Measurements from ENCODE around the gene RIMKLA. TPM values are rescaled to one million over a fixed set of nuclear protein-coding genes. Genes with fewer than 3 reads are reported as not detected.

RIMKLA gene
- total and polyA plus RNA-seq, 2 experiments from 2014 or later = 8.1 to 21.8 TPM

DNA sequence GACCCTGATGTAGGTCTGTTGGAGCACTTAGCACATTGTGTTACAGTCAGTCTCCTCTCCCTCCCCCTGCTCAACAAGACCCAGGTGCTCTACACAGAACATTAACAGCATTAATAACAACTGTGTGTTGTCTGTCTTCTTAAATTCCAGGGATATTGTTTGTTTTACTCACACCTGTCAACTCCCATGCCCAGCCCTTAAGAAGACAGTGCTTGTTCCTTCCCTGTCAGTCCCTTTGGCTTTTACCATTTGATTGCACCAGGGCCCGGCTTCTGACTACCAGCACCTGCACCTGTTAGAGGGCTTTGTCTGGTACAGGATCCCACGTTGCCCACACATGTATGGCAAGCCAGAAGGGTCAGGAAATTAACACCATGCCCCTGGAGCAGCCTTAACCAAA lies 11.7 kb downstream of the RIMKLA start:
- Histone ChIP-seq H3K27ac (no peak overlapping the region), H3K9me3 (ENCODE audit: low read depth) (no peaks in the 10 kb centered on the region), H3K4me3 (no peak overlapping the region), H3K36me3 (no peaks in the 10 kb centered on the region), H3K27me3 (no peaks in the 10 kb centered on the region), H3K4me1 (ENCODE audit: low read depth) (no peaks in the 10 kb centered on the region)
- TF ChIP-seq, protein P1, sequence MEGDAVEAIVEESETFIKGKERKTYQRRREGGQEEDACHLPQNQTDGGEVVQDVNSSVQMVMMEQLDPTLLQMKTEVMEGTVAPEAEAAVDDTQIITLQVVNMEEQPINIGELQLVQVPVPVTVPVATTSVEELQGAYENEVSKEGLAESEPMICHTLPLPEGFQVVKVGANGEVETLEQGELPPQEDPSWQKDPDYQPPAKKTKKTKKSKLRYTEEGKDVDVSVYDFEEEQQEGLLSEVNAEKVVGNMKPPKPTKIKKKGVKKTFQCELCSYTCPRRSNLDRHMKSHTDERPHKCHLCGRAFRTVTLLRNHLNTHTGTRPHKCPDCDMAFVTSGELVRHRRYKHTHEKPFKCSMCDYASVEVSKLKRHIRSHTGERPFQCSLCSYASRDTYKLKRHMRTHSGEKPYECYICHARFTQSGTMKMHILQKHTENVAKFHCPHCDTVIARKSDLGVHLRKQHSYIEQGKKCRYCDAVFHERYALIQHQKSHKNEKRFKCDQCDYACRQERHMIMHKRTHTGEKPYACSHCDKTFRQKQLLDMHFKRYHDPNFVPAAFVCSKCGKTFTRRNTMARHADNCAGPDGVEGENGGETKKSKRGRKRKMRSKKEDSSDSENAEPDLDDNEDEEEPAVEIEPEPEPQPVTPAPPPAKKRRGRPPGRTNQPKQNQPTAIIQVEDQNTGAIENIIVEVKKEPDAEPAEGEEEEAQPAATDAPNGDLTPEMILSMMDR (IDR thresholded peaks at IDR 0.05; ENCODE audit: low read depth, low read length) = no peak
- no peak for DNase-seq (ENCODE audit: low read depth in 1 of 2, low spot score in 1 of 2)

GRCh38 chr1:42392967-42393848 lies 12.6 kb downstream of the RIMKLA start:
- no peak overlapping the region for H3K27ac ChIP-seq
- DNase-seq (ENCODE audit: low read depth in 1 of 2, low spot score in 1 of 2) = no peak
- H3K27me3 ChIP-seq = no peaks in the 10 kb centered on the region
- H3K9me3 ChIP-seq (ENCODE audit: low read depth) = no peaks in the 10 kb centered on the region
- TF ChIP-seq, protein P1 (IDR thresholded peaks at IDR 0.05; ENCODE audit: low read depth, low read length) = no peak
- H3K4me3 ChIP-seq = no peak overlapping the region
- H3K36me3 ChIP-seq = no peaks in the 10 kb centered on the region
- no peaks in the 10 kb centered on the region for H3K4me1 ChIP-seq (ENCODE audit: low read depth)

- no peaks in the 10 kb centered on the region for H3K9me3 ChIP-seq (ENCODE audit: low read depth)
- no peak overlapping the region for H3K4me3 ChIP-seq
- DNase-seq (ENCODE audit: low read depth in 1 of 2, low spot score in 1 of 2) = no peak
- TF ChIP-seq, protein P1 (IDR thresholded peaks at IDR 0.05; ENCODE audit: low read depth, low read length) = no peak
- H3K4me1 ChIP-seq (ENCODE audit: low read depth) = no peaks in the 10 kb centered on the region
- H3K27me3 ChIP-seq = no peaks in the 10 kb centered on the region
- no peaks in the 10 kb centered on the region for H3K36me3 ChIP-seq
- H3K27ac ChIP-seq = no peak overlapping the region
Observed at GRCh38 chr1:42399315-42400100, 18.9 kb downstream of the RIMKLA start.

GRCh38 chr1:42403880-42404400 lies 23.3 kb downstream of the RIMKLA start:
- peaks cover 12% of the 10 kb centered on the region for H3K36me3 ChIP-seq
- no peaks in the 10 kb centered on the region for H3K9me3 ChIP-seq (ENCODE audit: low read depth)
- H3K27me3 ChIP-seq = no peaks in the 10 kb centered on the region
- DNase-seq (ENCODE audit: low read depth in 1 of 2, low spot score in 1 of 2) = peak in 1 of 2 donors; percentile 22
- no peak overlapping the region for H3K4me3 ChIP-seq
- H3K27ac ChIP-seq = no peak overlapping the region
- no peaks in the 10 kb centered on the region for H3K4me1 ChIP-seq (ENCODE audit: low read depth)
- TF ChIP-seq, protein P1 (IDR thresholded peaks at IDR 0.05; ENCODE audit: low read depth, low read length) = no peak

DNA sequence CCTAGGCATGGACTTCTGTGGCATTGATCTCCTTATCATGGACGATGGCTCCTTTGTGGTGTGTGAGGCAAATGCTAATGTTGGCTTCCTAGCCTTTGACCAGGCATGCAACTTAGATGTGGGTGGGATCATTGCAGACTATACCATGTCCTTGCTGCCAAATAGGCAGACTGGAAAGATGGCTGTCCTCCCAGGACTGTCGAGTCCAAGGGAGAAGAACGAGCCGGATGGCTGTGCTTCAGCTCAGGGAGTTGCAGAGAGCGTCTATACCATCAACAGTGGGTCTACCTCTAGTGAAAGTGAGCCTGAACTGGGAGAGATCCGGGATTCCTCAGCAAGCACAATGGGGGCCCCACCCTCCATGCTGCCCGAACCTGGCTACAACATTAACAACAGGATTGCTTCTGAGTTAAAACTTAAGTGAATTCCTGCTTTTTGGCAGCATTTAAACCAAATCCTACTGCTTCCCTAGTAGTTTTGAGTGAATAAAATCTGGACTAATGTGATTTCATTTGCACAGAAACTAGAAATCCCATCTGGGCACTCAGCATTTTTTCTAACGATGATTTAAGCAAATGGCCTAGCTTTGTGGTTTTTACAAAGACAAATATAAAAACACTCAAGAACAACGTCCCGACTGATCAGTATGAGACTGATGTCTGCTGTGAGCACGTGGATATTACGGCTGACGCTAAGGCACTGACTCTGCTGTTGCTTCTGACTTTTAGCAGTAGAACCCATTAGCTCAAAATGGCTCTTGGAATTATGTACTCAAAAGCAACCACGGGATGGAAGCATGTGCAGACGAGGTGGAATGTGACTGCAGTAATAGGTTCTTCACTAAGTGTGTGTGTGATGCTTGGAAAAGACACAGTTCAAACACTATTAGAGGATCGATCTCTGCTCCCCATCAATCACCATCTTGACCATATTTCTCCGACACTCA lies 34.2 kb downstream of the RIMKLA start:
- TF ChIP-seq, protein P1 (IDR thresholded peaks at IDR 0.05; ENCODE audit: low read depth, low read length) = no peak
- H3K36me3 ChIP-seq = no peaks in the 10 kb centered on the region
- H3K4me1 ChIP-seq (ENCODE audit: low read depth) = peaks cover 11% of the 10 kb centered on the region
- no peak for DNase-seq (ENCODE audit: low read depth in 1 of 2, low spot score in 1 of 2)
- no peaks in the 10 kb centered on the region for H3K27me3 ChIP-seq
- no peaks in the 10 kb centered on the region for H3K9me3 ChIP-seq (ENCODE audit: low read depth)
- no peak overlapping the region for H3K4me3 ChIP-seq
- no peak overlapping the region for H3K27ac ChIP-seq

All from cardiac muscle cell (in vitro differentiated cells and primary cell).